HG03196 (cell line): ENCODE measurements around the gene CALCR.
"Not testable (repeated sequence)": the region's sequence is repeated elsewhere in the genome, so short reads cannot be mapped to it uniquely, and the experiment has no call there.

Experiments used
- ATAC-seq: cut with Tn5 transposase; IDR thresholded peaks from one replicate; pipeline ENCODE4 v1.9.1; 2021; ENCODE audit not compliant: unreplicated experiment

CALCR gene

GRCh38 chr7:93574646-93575554, at the start of gene CALCR:
TSS of gene CALCR (minus strand) at chr7:93574724. CDS start at chr7:93486981, 87,743 bp downstream.
- ATAC-seq, result no peak

- ATAC-seq, result no peak
Observed at GRCh38 chr7:93623816-93624215, 49.3 kb upstream of the CALCR start.

GRCh38 chr7:93622036-93623033, 47.8 kb upstream of the CALCR start:
- ATAC-seq, result no peak

- ATAC-seq, result no peak
Observed at GRCh38 chr7:93620864-93621263, 46.3 kb upstream of the CALCR start.

- no peak for ATAC-seq
Observed at GRCh38 chr7:93620057-93620456, 45.5 kb upstream of the CALCR start.

GRCh38 chr7:93601363-93601762, 26.8 kb upstream of the CALCR start:
- ATAC-seq, result no peak

- ATAC-seq, result no peak
Observed at GRCh38 chr7:93594250-93594649, 19.7 kb upstream of the CALCR start.

GRCh38 chr7:93592588-93593266, 18.2 kb upstream of the CALCR start:
- ATAC-seq, result no peak

GRCh38 chr7:93591224-93592050, 16.9 kb upstream of the CALCR start:
- not testable (repeated sequence) for ATAC-seq

- not testable (repeated sequence) for ATAC-seq
Observed at GRCh38 chr7:93586479-93586865, 11.9 kb upstream of the CALCR start.

- not testable (repeated sequence) for ATAC-seq
Observed at GRCh38 chr7:93585694-93586478, 11.4 kb upstream of the CALCR start.

GRCh38 chr7:93579431-93579830, 4.9 kb upstream of the CALCR start:
- ATAC-seq, result no peak

- ATAC-seq, result no peak
Observed at GRCh38 chr7:93578762-93579161, 4.2 kb upstream of the CALCR start.

- ATAC-seq, result no peak
Observed at GRCh38 chr7:93575555-93576399, 1.3 kb upstream of the CALCR start.

- no peak for ATAC-seq
Observed at GRCh38 chr7:93574269-93574645, 267 bp downstream of the CALCR start.

GRCh38 chr7:93569189-93569588, 5.3 kb downstream of the CALCR start:
- no peak for ATAC-seq

- no peak for ATAC-seq
Observed at GRCh38 chr7:93566876-93567275, 7.6 kb downstream of the CALCR start.

- no peak for ATAC-seq
Observed at GRCh38 chr7:93563584-93563983, 10.9 kb downstream of the CALCR start.
